ENCODE results near the gene MCUR1.
A peak's percentile ranks its signal among the peaks of the same experiment; 100 is the strongest.
"Not testable (repeated sequence)": the region's sequence is repeated elsewhere in the genome, so short reads cannot be mapped to it uniquely, and the experiment has no call there.

The MCUR1 gene

GRCh38 chr6:13828656-13829301, 14.4 kb upstream of the MCUR1 start:
- DNase-seq (ENCODE audit: low read depth in 4 of 4, low spot score in 1 of 4) = not testable (repeated sequence)

- no peak for DNase-seq (ENCODE audit: low read depth in 4 of 4, low spot score in 1 of 4)
Observed at GRCh38 chr6:13827032-13827431, 12.7 kb upstream of the MCUR1 start.

GRCh38 chr6:13825871-13826270, 11.5 kb upstream of the MCUR1 start:
- DNase-seq (ENCODE audit: low read depth in 4 of 4, low spot score in 1 of 4) = no peak

- no peak for DNase-seq (ENCODE audit: low read depth in 4 of 4, low spot score in 1 of 4)
Observed at GRCh38 chr6:13818341-13818740, 4.0 kb upstream of the MCUR1 start.

- no peak for DNase-seq (ENCODE audit: low read depth in 4 of 4, low spot score in 1 of 4)
Observed at GRCh38 chr6:13814938-13815575, 700 bp upstream of the MCUR1 start.

- DNase-seq (ENCODE audit: low read depth in 4 of 4, low spot score in 1 of 4) = peak in 3 of 4 experiments; percentile 4 to 39 (median 7)
Observed at GRCh38 chr6:13813621-13814175, 659 bp downstream of the MCUR1 start.

- DNase-seq (ENCODE audit: low read depth in 4 of 4, low spot score in 1 of 4) = no peak
Observed at GRCh38 chr6:13813026-13813425, 1.3 kb downstream of the MCUR1 start.

GRCh38 chr6:13812359-13812642, 2.1 kb downstream of the MCUR1 start:
- DNase-seq (ENCODE audit: low read depth in 4 of 4, low spot score in 1 of 4) = no peak

GRCh38 chr6:13811627-13812358, 2.6 kb downstream of the MCUR1 start:
- DNase-seq (ENCODE audit: low read depth in 4 of 4, low spot score in 1 of 4) = no peak

GRCh38 chr6:13810688-13811446, 3.5 kb downstream of the MCUR1 start:
- DNase-seq (ENCODE audit: low read depth in 4 of 4, low spot score in 1 of 4) = no peak

GRCh38 chr6:13808801-13809200, 5.6 kb downstream of the MCUR1 start:
- DNase-seq (ENCODE audit: low read depth in 4 of 4, low spot score in 1 of 4) = no peak

GRCh38 chr6:13807696-13808095, 6.7 kb downstream of the MCUR1 start:
- no peak for DNase-seq (ENCODE audit: low read depth in 4 of 4, low spot score in 1 of 4)

- no peak for DNase-seq (ENCODE audit: low read depth in 4 of 4, low spot score in 1 of 4)
Observed at GRCh38 chr6:13803581-13803980, 10.8 kb downstream of the MCUR1 start.

- DNase-seq (ENCODE audit: low read depth in 4 of 4, low spot score in 1 of 4) = no peak
Observed at GRCh38 chr6:13800615-13801014, 13.7 kb downstream of the MCUR1 start.

GRCh38 chr6:13796781-13797180, 17.6 kb downstream of the MCUR1 start:
- DNase-seq (ENCODE audit: low read depth in 4 of 4, low spot score in 1 of 4) = no peak

GRCh38 chr6:13795041-13795750, 19.2 kb downstream of the MCUR1 start:
- DNase-seq (ENCODE audit: low read depth in 4 of 4, low spot score in 1 of 4) = peak; percentile 78 to 89 (median 82)

GRCh38 chr6:13794184-13794583, 20.2 kb downstream of the MCUR1 start:
- DNase-seq (ENCODE audit: low read depth in 4 of 4, low spot score in 1 of 4) = no peak

- no peak for DNase-seq (ENCODE audit: low read depth in 4 of 4, low spot score in 1 of 4)
Observed at GRCh38 chr6:13789746-13790145, 24.6 kb downstream of the MCUR1 start.

- DNase-seq (ENCODE audit: low read depth in 4 of 4, low spot score in 1 of 4) = no peak
Observed at GRCh38 chr6:13788820-13789219, 25.5 kb downstream of the MCUR1 start.

- no peak for DNase-seq (ENCODE audit: low read depth in 4 of 4, low spot score in 1 of 4)
Observed at GRCh38 chr6:13787137-13787536, 27.2 kb downstream of the MCUR1 start.

- not testable (repeated sequence) for DNase-seq (ENCODE audit: low read depth in 4 of 4, low spot score in 1 of 4)
Observed at GRCh38 chr6:13780162-13780561, 34.2 kb downstream of the MCUR1 start.
